Liver (tissue), 3 donors: Measurements from ENCODE around the gene DLX4.

Experiments used
- JUND ChIP-seq, 2 donors: IDR thresholded peaks; 2 replicates each; pipeline ENCODE4 v1.6.1; 2016; ENCODE audit warnings: antibody characterized with exemption in 2 of 2
- RAD21 ChIP-seq, 2 donors: IDR thresholded peaks; 2 replicates each; pipeline ENCODE4 v1.6.1; 2016; ENCODE audit warnings: antibody characterized with exemption in 2 of 2, mild to moderate bottlenecking in 2 of 2
- RXRA ChIP-seq, 2 donors: IDR thresholded peaks; 2 replicates each; pipeline ENCODE4 v1.6.1; 2017 to 2018; ENCODE audit warnings: antibody characterized with exemption in 2 of 2, mild to moderate bottlenecking in 1 of 2
- YY1 ChIP-seq: IDR thresholded peaks from 2 replicates; pipeline ENCODE4 v1.6.1; 2016; ENCODE audit warnings: antibody characterized with exemption, mild to moderate bottlenecking
- TF ChIP-seq, protein P1 (sequence below): IDR thresholded peaks from 2 replicates; pipeline ENCODE4 v1.6.1; 2016; ENCODE audit warnings: antibody characterized with exemption
- TF ChIP-seq, protein P2 (sequence below): fragments of 150-350 bp; IDR thresholded peaks from 2 replicates; pipeline ENCODE4 v1.5.1; 2017; ENCODE audit warnings: improper control_type of control experiment, low read depth, low read length; ENCODE audit not compliant: missing input control
- donor health status: healthy.
- donor health status: healthy.

DNA sequence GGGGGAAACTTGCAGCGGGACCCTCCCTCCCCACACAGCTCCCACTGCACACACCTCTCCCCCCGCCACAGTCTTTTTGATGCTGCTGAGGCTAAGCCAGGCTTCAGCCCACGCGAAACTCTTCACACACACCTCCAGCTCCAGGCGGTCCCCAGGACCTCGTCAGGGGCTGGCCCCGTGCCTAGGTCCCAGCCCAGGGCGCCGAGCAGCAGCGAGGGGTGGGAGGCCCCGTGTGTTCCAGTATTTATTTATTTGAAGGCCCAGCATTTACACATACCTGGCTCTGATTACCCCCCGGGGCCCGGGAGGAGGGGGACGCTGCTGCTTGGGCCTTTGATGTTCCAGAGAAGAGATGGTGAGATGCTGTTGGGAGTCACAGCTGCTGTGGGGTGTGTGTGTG is 44.9 kb upstream of the DLX4 start:
- TF ChIP-seq, protein P1, sequence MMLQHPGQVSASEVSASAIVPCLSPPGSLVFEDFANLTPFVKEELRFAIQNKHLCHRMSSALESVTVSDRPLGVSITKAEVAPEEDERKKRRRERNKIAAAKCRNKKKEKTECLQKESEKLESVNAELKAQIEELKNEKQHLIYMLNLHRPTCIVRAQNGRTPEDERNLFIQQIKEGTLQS: no peak
- TF ChIP-seq, protein P2, sequence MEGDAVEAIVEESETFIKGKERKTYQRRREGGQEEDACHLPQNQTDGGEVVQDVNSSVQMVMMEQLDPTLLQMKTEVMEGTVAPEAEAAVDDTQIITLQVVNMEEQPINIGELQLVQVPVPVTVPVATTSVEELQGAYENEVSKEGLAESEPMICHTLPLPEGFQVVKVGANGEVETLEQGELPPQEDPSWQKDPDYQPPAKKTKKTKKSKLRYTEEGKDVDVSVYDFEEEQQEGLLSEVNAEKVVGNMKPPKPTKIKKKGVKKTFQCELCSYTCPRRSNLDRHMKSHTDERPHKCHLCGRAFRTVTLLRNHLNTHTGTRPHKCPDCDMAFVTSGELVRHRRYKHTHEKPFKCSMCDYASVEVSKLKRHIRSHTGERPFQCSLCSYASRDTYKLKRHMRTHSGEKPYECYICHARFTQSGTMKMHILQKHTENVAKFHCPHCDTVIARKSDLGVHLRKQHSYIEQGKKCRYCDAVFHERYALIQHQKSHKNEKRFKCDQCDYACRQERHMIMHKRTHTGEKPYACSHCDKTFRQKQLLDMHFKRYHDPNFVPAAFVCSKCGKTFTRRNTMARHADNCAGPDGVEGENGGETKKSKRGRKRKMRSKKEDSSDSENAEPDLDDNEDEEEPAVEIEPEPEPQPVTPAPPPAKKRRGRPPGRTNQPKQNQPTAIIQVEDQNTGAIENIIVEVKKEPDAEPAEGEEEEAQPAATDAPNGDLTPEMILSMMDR: no peak
- no peak for TF ChIP-seq RXRA (IDR thresholded peaks at IDR 0.05)
- TF ChIP-seq YY1: no peak
- TF ChIP-seq RAD21 (IDR thresholded peaks at IDR 0.05): no peak
- no peak for TF ChIP-seq JUND (IDR thresholded peaks at IDR 0.05)
